H9 (cell line): ENCODE data around the gene TNFRSF11A. TPM values are rescaled to one million over a fixed set of nuclear protein-coding genes. Genes with fewer than 3 reads are reported as not detected.

Experiments
- DNase-seq: peaks from one replicate; pipeline ENCODE4 v3.0.0-alpha.2; 2017
- H2AFZ ChIP-seq: one replicate; pipeline ENCODE4 v1.6.1; 2013; ENCODE audit warnings: mild to moderate bottlenecking, low read length, control low read depth, moderate library complexity
- H2AK5ac ChIP-seq: 2 replicates; pipeline ENCODE4 v1.6.1; 2013; ENCODE audit warnings: low read length, control low read depth, mixed read lengths; ENCODE audit not compliant: insufficient read length
- H2BK120ac ChIP-seq: one replicate; pipeline ENCODE4 v1.6.1; 2013; ENCODE audit warnings: low read depth, mild to moderate bottlenecking, low read length, control low read depth, inconsistent platforms; ENCODE audit not compliant: poor library complexity, severe bottlenecking
- H2BK12ac ChIP-seq: 2 replicates; pipeline ENCODE4 v1.6.1; 2013; ENCODE audit warnings: low read length, control low read depth, mixed read lengths, low read depth; ENCODE audit not compliant: insufficient read length
- H2BK15ac ChIP-seq: 2 replicates; pipeline ENCODE4 v1.6.1; 2013; ENCODE audit warnings: low read depth, low read length, control low read depth
- H2BK20ac ChIP-seq: one replicate; pipeline ENCODE4 v1.6.1; 2013; ENCODE audit warnings: low read depth, mild to moderate bottlenecking, low read length, control low read depth, inconsistent platforms; ENCODE audit not compliant: poor library complexity, severe bottlenecking
- H2BK5ac ChIP-seq: 2 replicates; pipeline ENCODE4 v1.6.1; 2013; ENCODE audit warnings: low read length, control low read depth, mixed read lengths; ENCODE audit not compliant: insufficient read length
- H3K14ac ChIP-seq: 2 replicates; pipeline ENCODE4 v1.6.1; 2013; ENCODE audit warnings: low read length, control low read depth; ENCODE audit not compliant: insufficient read depth
- H3K18ac ChIP-seq: 2 replicates; pipeline ENCODE4 v1.6.1; 2013; ENCODE audit warnings: low read depth, mild to moderate bottlenecking, mixed read lengths, low read length, control low read depth; ENCODE audit not compliant: insufficient read length
- H3K23ac ChIP-seq: 2 replicates; pipeline ENCODE4 v1.6.1; 2013; ENCODE audit warnings: low read length, control low read depth, mixed read lengths, low read depth; ENCODE audit not compliant: insufficient read length
- H3K23me2 ChIP-seq: 2 replicates; pipeline ENCODE4 v1.6.1; 2013; ENCODE audit warnings: low read depth, mild to moderate bottlenecking, mixed read lengths, low read length, control low read depth; ENCODE audit not compliant: insufficient read length, poor library complexity, severe bottlenecking
- H3K27ac ChIP-seq: 2 replicates; pipeline ENCODE4 v1.5.1; 2013; ENCODE audit warnings: low read length, control low read depth, mixed read lengths, low read depth; ENCODE audit not compliant: insufficient read length
- H3K27me3 ChIP-seq: 2 replicates; pipeline ENCODE4 v1.6.1; 2013; ENCODE audit warnings: low read length, control low read depth, inconsistent platforms; ENCODE audit not compliant: insufficient read depth
- H3K4ac ChIP-seq: 2 replicates; pipeline ENCODE4 v1.6.1; 2013; ENCODE audit warnings: low read depth, mild to moderate bottlenecking, control low read depth, inconsistent platforms, low read length, moderate library complexity
- H3K4me1 ChIP-seq: 2 replicates; pipeline ENCODE4 v1.6.1; 2013; ENCODE audit warnings: low read length, control low read depth, inconsistent platforms; ENCODE audit not compliant: insufficient read depth
- H3K4me2 ChIP-seq: 2 replicates; pipeline ENCODE4 v1.6.1; 2013; ENCODE audit warnings: low read length, control low read depth, mixed read lengths; ENCODE audit not compliant: insufficient read length, insufficient read depth
- H3K56ac ChIP-seq: 2 replicates; pipeline ENCODE4 v1.6.1; 2013; ENCODE audit warnings: low read depth, mild to moderate bottlenecking, mixed read lengths, low read length, control low read depth; ENCODE audit not compliant: insufficient read length
- H3K79me1 ChIP-seq: 2 replicates; pipeline ENCODE4 v1.6.1; 2013; ENCODE audit warnings: low read depth, mild to moderate bottlenecking, moderate library complexity, low read length, control low read depth, inconsistent platforms; ENCODE audit not compliant: insufficient read depth, poor library complexity, severe bottlenecking
- H3K79me2 ChIP-seq: 2 replicates; pipeline ENCODE4 v1.6.1; 2013; ENCODE audit warnings: low read length, control low read depth, inconsistent platforms; ENCODE audit not compliant: insufficient read depth
- H3K9ac ChIP-seq: 2 replicates; pipeline ENCODE4 v1.6.1; 2013; ENCODE audit warnings: low read length, control low read depth, mixed read lengths; ENCODE audit not compliant: insufficient read length; ENCODE audit errors: extremely low read depth
- H3K9me3 ChIP-seq: one replicate; pipeline ENCODE4 v1.6.1; 2013; ENCODE audit warnings: low read depth, low read length, inconsistent platforms; ENCODE audit not compliant: control insufficient read depth
- H3T11ph ChIP-seq: one replicate; pipeline ENCODE4 v1.6.1; 2013; ENCODE audit warnings: mild to moderate bottlenecking, low read length, control low read depth, inconsistent platforms
- H4K20me1 ChIP-seq: one replicate; pipeline ENCODE4 v1.6.1; 2013; ENCODE audit not compliant: control insufficient read depth, insufficient read length, insufficient read depth
- H4K5ac ChIP-seq: 2 replicates; pipeline ENCODE4 v1.6.1; 2013; ENCODE audit warnings: low read depth, mild to moderate bottlenecking, mixed read lengths, low read length, control low read depth; ENCODE audit not compliant: insufficient read length
- H4K8ac ChIP-seq: replicated peaks from 2 replicates; pipeline ENCODE4 v1.6.1; 2013; ENCODE audit warnings: low read length, control low read depth, mixed read lengths, low read depth; ENCODE audit not compliant: insufficient read length
- H4K91ac ChIP-seq: 2 replicates; pipeline ENCODE4 v1.6.1; 2013; ENCODE audit warnings: low read depth, mild to moderate bottlenecking, moderate library complexity, mixed read lengths, low read length, control low read depth; ENCODE audit not compliant: insufficient read length
- H3K27ac Mint-ChIP-seq, 3 experiments: 2 replicates in 2 of 3; 3 replicates in 1 of 3; pipeline ENCODE4 v1.8.0; 2020 to 2021; ENCODE audit warnings: mixed read lengths in 3 of 3, mild to moderate bottlenecking in 1 of 3, moderate library complexity in 1 of 3
- H3K27me3 Mint-ChIP-seq: 2 replicates; pipeline ENCODE4 v1.8.0; 2021; ENCODE audit warnings: low read depth, mild to moderate bottlenecking, moderate library complexity, mixed read lengths
- H3K36me3 Mint-ChIP-seq, 3 experiments: 2 replicates in 2 of 3; 3 replicates in 1 of 3; pipeline ENCODE4 v1.8.0; 2020 to 2021; ENCODE audit warnings: low read depth in 3 of 3, mixed read lengths in 3 of 3; ENCODE audit not compliant: insufficient read depth in 1 of 3
- H3K4me1 Mint-ChIP-seq, 2 experiments: 2 replicates each; pipeline ENCODE4 v1.8.0; 2020; ENCODE audit warnings: mixed read lengths in 2 of 2
- H3K4me3 Mint-ChIP-seq, 2 experiments: 2 replicates in 1 of 2; 3 replicates in 1 of 2; pipeline ENCODE4 v1.8.0; 2020 to 2021; ENCODE audit warnings: mild to moderate bottlenecking in 2 of 2, mixed read lengths in 2 of 2, moderate library complexity in 1 of 2
- H3K9me3 Mint-ChIP-seq, 2 experiments: 2 replicates in 1 of 2; 3 replicates in 1 of 2; pipeline ENCODE4 v1.8.0; 2020; ENCODE audit warnings: mild to moderate bottlenecking in 2 of 2, mixed read lengths in 2 of 2, moderate library complexity in 1 of 2
- WGBS: extraction: QIAGEN DNeasy Blood & Tissue Kit; methylation state at CpG from one replicate; pipeline ENCODE4 v1.1.7; 2013; ENCODE audit warnings: missing lambda C conversion rate, low lambda C conversion rate, mixed read lengths; ENCODE audit not compliant: insufficient read length; ENCODE audit errors: extremely low coverage; 5-methylcytosine and 5-hydroxymethylcytosine counted together
- total RNA-seq: library from RNA; stranded (reverse); gene quantifications from 2 replicates; pipeline ENCODE4 v1.2.1, GENCODE V29; 2021
- TF ChIP-seq, protein P1 (sequence below): fragments of 200-600 bp; sonication (generic); conservative IDR thresholded peaks from 3 replicates; pipeline ENCODE4 v1.8.0; 2021; ENCODE audit warnings: antibody characterized with exemption, mild to moderate bottlenecking

Gene TNFRSF11A
- total RNA-seq, 1 experiment from 2014 or later = 7.8 TPM

GRCh38 chr18:62285281-62285680 lies 39.8 kb upstream of the TNFRSF11A start:
- Histone ChIP-seq H3K4ac (no peak overlapping the region), H2BK5ac (no peak overlapping the region), H4K8ac (no peak overlapping the region), H3K56ac (no peak overlapping the region), H3K79me2 (no peaks in the 10 kb centered on the region), H2BK12ac (no peak overlapping the region), H4K20me1 (no peaks in the 10 kb centered on the region), H3K79me1 (no peaks in the 10 kb centered on the region), H2AK5ac (no peak overlapping the region), H4K5ac (no peak overlapping the region), H3K23me2 (no peaks in the 10 kb centered on the region), H3K18ac (no peak overlapping the region), H3K27me3 (no peaks in the 10 kb centered on the region), H2BK120ac (no peak overlapping the region), H2AFZ (no peak overlapping the region), H3K4me2 (no peak overlapping the region), H2BK15ac (no peak overlapping the region), H3K9ac (no peak overlapping the region), H3K4me1 (no peaks in the 10 kb centered on the region), H2BK20ac (no peak overlapping the region), H4K91ac (no peak overlapping the region), H3K9me3 (no peaks in the 10 kb centered on the region), H3K27ac (no peak overlapping the region), H3K14ac (no peak overlapping the region), H3T11ph (no peak overlapping the region), H3K23ac (no peak overlapping the region)
- WGBS = no CpG with 5 or more reads among the region's 6 CpGs
- no peak overlapping the region for H3K4me3 Mint-ChIP-seq
- H3K36me3 Mint-ChIP-seq = peaks cover 1 to 23% (median 19%) of the 10 kb centered on the region in 3 experiments; a peak in 5 of 7 replicates
- no peaks in the 10 kb centered on the region for H3K4me1 Mint-ChIP-seq
- no peaks in the 10 kb centered on the region for H3K27me3 Mint-ChIP-seq
- H3K27ac Mint-ChIP-seq = no peak overlapping the region
- H3K9me3 Mint-ChIP-seq = no peaks in the 10 kb centered on the region
- DNase-seq = no peak
- TF ChIP-seq, protein P1, sequence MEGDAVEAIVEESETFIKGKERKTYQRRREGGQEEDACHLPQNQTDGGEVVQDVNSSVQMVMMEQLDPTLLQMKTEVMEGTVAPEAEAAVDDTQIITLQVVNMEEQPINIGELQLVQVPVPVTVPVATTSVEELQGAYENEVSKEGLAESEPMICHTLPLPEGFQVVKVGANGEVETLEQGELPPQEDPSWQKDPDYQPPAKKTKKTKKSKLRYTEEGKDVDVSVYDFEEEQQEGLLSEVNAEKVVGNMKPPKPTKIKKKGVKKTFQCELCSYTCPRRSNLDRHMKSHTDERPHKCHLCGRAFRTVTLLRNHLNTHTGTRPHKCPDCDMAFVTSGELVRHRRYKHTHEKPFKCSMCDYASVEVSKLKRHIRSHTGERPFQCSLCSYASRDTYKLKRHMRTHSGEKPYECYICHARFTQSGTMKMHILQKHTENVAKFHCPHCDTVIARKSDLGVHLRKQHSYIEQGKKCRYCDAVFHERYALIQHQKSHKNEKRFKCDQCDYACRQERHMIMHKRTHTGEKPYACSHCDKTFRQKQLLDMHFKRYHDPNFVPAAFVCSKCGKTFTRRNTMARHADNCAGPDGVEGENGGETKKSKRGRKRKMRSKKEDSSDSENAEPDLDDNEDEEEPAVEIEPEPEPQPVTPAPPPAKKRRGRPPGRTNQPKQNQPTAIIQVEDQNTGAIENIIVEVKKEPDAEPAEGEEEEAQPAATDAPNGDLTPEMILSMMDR = no peak
